ENCODE measurements around the gene FMNL3. TPM values are rescaled to one million over a fixed set of nuclear protein-coding genes. Genes with fewer than 3 reads are reported as not detected.

FMNL3 gene
- total and polyA plus RNA-seq, 2 experiments from 2014 or later = 8.7 to 32.6 TPM

- ATAC-seq (no peak), DNase-seq (ENCODE audit: low spot score) (no peak)
- peaks cover 6% of the 10 kb centered on the region; the same call in 2 of the 3 replicates for H3K36me3 Mint-ChIP-seq (ENCODE audit: low read depth)
- H3K27ac Mint-ChIP-seq = no peak overlapping the region
- Histone ChIP-seq H3K27ac (ENCODE audit: low read depth) (peak overlapping the region; percentile 56; the same call in 1 of the 2 replicates), H3K79me2 (replicated peaks; ENCODE audit: insufficient read depth) (peaks cover 93% of the 10 kb centered on the region), H3K4me2 (no peak overlapping the region), H3K36me3 (ENCODE audit: insufficient read depth) (no peaks in the 10 kb centered on the region), H2AFZ (no peak overlapping the region), H4K20me1 (replicated peaks; ENCODE audit: insufficient read depth) (peaks cover 5% of the 10 kb centered on the region), H3K27me3 (ENCODE audit: insufficient read depth) (no peaks in the 10 kb centered on the region), H3F3A (replicated peaks; ENCODE audit: low read depth) (no peaks in the 10 kb centered on the region), H3K4me1 (ENCODE audit: insufficient read depth) (peaks cover 13% of the 10 kb centered on the region; the same call in 1 of the 2 replicates), H3K4me3 (no peak overlapping the region), H3K9me2 (ENCODE audit: insufficient read depth) (no peaks in the 10 kb centered on the region)
- no peak for TF ChIP-seq STAT1 (IDR thresholded peaks at IDR 0.05; ENCODE audit: unreplicated experiment)
- no peak for TF ChIP-seq CTCF (conservative IDR thresholded peaks at IDR 0.05; ENCODE audit: low read depth in 2 of 2)
- no peak for TF ChIP-seq ZNF331 (CRISPR knock-in tag; IDR thresholded peaks at IDR 0.05; ENCODE audit: low read depth)
- TF ChIP-seq EZH2 (IDR thresholded peaks at IDR 0.05; ENCODE audit: low read depth, unreplicated experiment) = no peak
- no peak for TF ChIP-seq ETS1 (IDR thresholded peaks at IDR 0.05)
- TF ChIP-seq NANOG (IDR thresholded peaks at IDR 0.05; ENCODE audit: borderline replicate concordance) = no peak
- TF ChIP-seq CREB1 (CRISPR knock-in tag; IDR thresholded peaks at IDR 0.05; ENCODE audit: low read depth) = no peak
- TF ChIP-seq POLR2AphosphoS5 (IDR thresholded peaks at IDR 0.05; ENCODE audit: low read depth) = no peak
- no peak for TF ChIP-seq ZNF114 (CRISPR knock-in tag; IDR thresholded peaks at IDR 0.05)
- TF ChIP-seq EZH2phosphoT487 (IDR thresholded peaks at IDR 0.05; ENCODE audit: unreplicated experiment) = no peak
- TF ChIP-seq ZNF462 (CRISPR knock-in tag; IDR thresholded peaks at IDR 0.05) = no peak
- TF ChIP-seq REST (IDR thresholded peaks at IDR 0.05; ENCODE audit: unreplicated experiment) = no peak
- no peak overlapping the region for H3K4me3 Mint-ChIP-seq
- peaks cover 24% of the 10 kb centered on the region for H3K4me1 Mint-ChIP-seq
- no peaks in the 10 kb centered on the region for H3K9me3 Mint-ChIP-seq
- H3K27me3 Mint-ChIP-seq (ENCODE audit: insufficient read depth, low read depth, poor library complexity) = peaks cover 4% of the 10 kb centered on the region
Observed at GRCh38 chr12:49683599-49684309, 23.5 kb downstream of the FMNL3 start.
